A673 (cell line): Measurements from ENCODE around the gene MAN1B1. TPM values are rescaled to one million over a fixed set of nuclear protein-coding genes. Genes with fewer than 3 reads are reported as not detected.

ENCODE experiments used
- BruUV-seq: library from RNA; stranded (reverse); fragments of 400-500 nt; replicated peaks from 2 replicates; lab custom pipeline; 2021; lab: Mats Ljungman, UMichigan
- CTCF ChIA-PET: fragments of 300-600 bp; sonication (Branson Sonifier 250); formaldehyde crosslinking; loops from one replicate; lab custom pipeline; 2022; ENCODE audit warnings: antibody characterized with exemption; lab: Charles Lee
- POLR2A ChIA-PET: fragments of 300-600 bp; sonication (Branson Sonifier 250); formaldehyde crosslinking; loops from one replicate; lab custom pipeline; 2022; ENCODE audit warnings: antibody characterized with exemption; ENCODE audit not compliant: low non-redundant PET; lab: Charles Lee
- DNase-seq: peaks from one replicate; pipeline ENCODE4 v3.0.0-alpha.2; 2015; ENCODE audit warnings: low spot score
- H3K27ac ChIP-seq: fragments of 200-600 bp; sonication (generic); 2 replicates; pipeline ENCODE4 v1.5.1; 2016; ENCODE audit warnings: mixed run types, low read depth, mild to moderate bottlenecking, mixed read lengths, antibody characterized with exemption, low read length; ENCODE audit not compliant: poor library complexity, severe bottlenecking
- H3K27me3 ChIP-seq: fragments of 200-600 bp; sonication (generic); replicated peaks from 2 replicates; pipeline ENCODE4 v1.6.1; 2017; ENCODE audit warnings: mixed run types, low read depth, mild to moderate bottlenecking, mixed read lengths, antibody characterized with exemption, low read length; ENCODE audit not compliant: insufficient read depth, poor library complexity
- H3K36me3 ChIP-seq: fragments of 200-600 bp; sonication (generic); 2 replicates; pipeline ENCODE4 v1.6.1; 2016; ENCODE audit warnings: mixed run types, mild to moderate bottlenecking, mixed read lengths, antibody characterized with exemption, low read length; ENCODE audit not compliant: insufficient read depth, poor library complexity, severe bottlenecking
- H3K4me1 ChIP-seq: fragments of 200-600 bp; sonication (generic); 2 replicates; pipeline ENCODE4 v1.6.1; 2017; ENCODE audit warnings: mixed run types, mild to moderate bottlenecking, mixed read lengths, antibody characterized with exemption, low read length; ENCODE audit not compliant: insufficient read depth, poor library complexity, severe bottlenecking
- H3K4me3 ChIP-seq: fragments of 200-600 bp; sonication (generic); 2 replicates; pipeline ENCODE4 v1.5.1; 2016; ENCODE audit warnings: low read depth, mixed run types, mild to moderate bottlenecking, mixed read lengths, low read length; ENCODE audit not compliant: poor library complexity, severe bottlenecking
- H3K9me3 ChIP-seq: fragments of 200-600 bp; sonication (generic); 2 replicates; pipeline ENCODE4 v1.6.1; 2016; ENCODE audit warnings: mixed run types, low read depth, mild to moderate bottlenecking, mixed read lengths, antibody characterized with exemption, low read length; ENCODE audit not compliant: poor library complexity, severe bottlenecking
- CTCF ChIP-seq: fragments of 300-800, 200-600 bp; sonication (generic); conservative IDR thresholded peaks from 2 replicates; pipeline ENCODE4 v1.5.1; 2017; ENCODE audit warnings: low read depth, mild to moderate bottlenecking, antibody characterized with exemption, low read length, moderate library complexity, mixed read lengths
- EZH2 ChIP-seq: fragments of 200-600 bp; sonication (generic); IDR thresholded peaks from 2 replicates; pipeline ENCODE4 v1.6.1; 2017; ENCODE audit warnings: borderline replicate concordance, low read depth, mild to moderate bottlenecking, mixed read lengths, antibody characterized with exemption, low read length; ENCODE audit not compliant: poor library complexity, severe bottlenecking
- intact Hi-C: fragments of 100-400 bp; cut with micrococcal nuclease; formaldehyde crosslinking; loops from one replicate; pipeline ENCODE4 v1.10.0; 2022; ENCODE audit not compliant: unreplicated experiment
- total RNA-seq: library from RNA; stranded (reverse); gene quantifications from 2 replicates; pipeline ENCODE4 v1.2.3, GENCODE V29; 2021

Gene MAN1B1
- total RNA-seq, 1 experiment from 2014 or later: 48.6 TPM

- BruUV-seq: no TSS peak
- no peaks in the 10 kb centered on the region for H3K9me3 ChIP-seq
- ChIA-PET CTCF (interaction anchor here (0.6 to 1.8 kb wide), 3 partner anchors 23 to 165 kb away, joined by 3 to 5 read pairs (median 4); no protein-coding TSS in a partner anchor), POLR2A (interaction anchor here (0.7 kb wide), 1 partner anchor 152 kb away, joined by 3 read pairs; no protein-coding TSS in a partner anchor)
- H3K36me3 ChIP-seq: no peaks in the 10 kb centered on the region
- peaks cover 15% of the 10 kb centered on the region for H3K4me1 ChIP-seq
- TF ChIP-seq EZH2 (no peak), CTCF (no peak)
- intact Hi-C loops: no loop called here
- peak overlapping the region; percentile 61 for H3K4me3 ChIP-seq
- peak overlapping the region; percentile 68 for H3K27ac ChIP-seq
- DNase-seq: no peak
- no peaks in the 10 kb centered on the region for H3K27me3 ChIP-seq
Observed at GRCh38 chr9:137071282-137071681, 15.5 kb upstream of the MAN1B1 start.

GRCh38 chr9:137073992-137074399 lies 12.8 kb upstream of the MAN1B1 start:
- no peak for TF ChIP-seq EZH2
- no peak for TF ChIP-seq CTCF
- Histone ChIP-seq H3K9me3 (no peaks in the 10 kb centered on the region), H3K4me1 (peaks cover 19% of the 10 kb centered on the region), H3K27ac (no peak overlapping the region), H3K4me3 (no peak overlapping the region), H3K36me3 (peaks cover under 1% of the 10 kb centered on the region), H3K27me3 (no peaks in the 10 kb centered on the region)
- CTCF ChIA-PET: no interaction called here
- POLR2A ChIA-PET: no interaction called here
- intact Hi-C loops: no loop called here
- DNase-seq: no peak
- no TSS peak for BruUV-seq

GRCh38 chr9:137074657-137075274 lies 12.0 kb upstream of the MAN1B1 start:
- Histone ChIP-seq H3K4me1 (peaks cover 14% of the 10 kb centered on the region), H3K27me3 (no peaks in the 10 kb centered on the region), H3K4me3 (no peak overlapping the region), H3K27ac (no peak overlapping the region), H3K36me3 (peaks cover 5% of the 10 kb centered on the region), H3K9me3 (no peaks in the 10 kb centered on the region)
- intact Hi-C loops: no loop called here
- no peak for DNase-seq
- ChIA-PET CTCF (no interaction called here), POLR2A (no interaction called here)
- no peak for TF ChIP-seq CTCF
- no peak for TF ChIP-seq EZH2
- BruUV-seq: no TSS peak
